Natural killer cell (primary cell): Measurements from ENCODE around the gene HSD3B7. TPM values are rescaled to one million over a fixed set of nuclear protein-coding genes. Genes with fewer than 3 reads are reported as not detected.

Source experiments
- ATAC-seq, 3 donors: fragments of 150-1000 bp in 2 of 3; fragments of 200-7000 bp in 1 of 3; cut with Tn5 transposase; 1 replicate in 1 of 3; 2 replicates in 2 of 3; pipeline ENCODE4 v1.10.0; 2021; ENCODE audit warnings: mild to moderate bottlenecking in 2 of 3, moderate library complexity in 2 of 3
- DNase-seq, 2 donors: peaks; one replicate each; pipeline versions ENCODE4 v3.0.0 to v3.0.0-alpha.2; 2013 to 2021; ENCODE audit warnings: mixed read lengths in 1 of 2
- H3K27ac ChIP-seq: one replicate; pipeline ENCODE4 v1.5.1; 2013; ENCODE audit warnings: mild to moderate bottlenecking, low read length
- H3K27me3 ChIP-seq: one replicate; pipeline ENCODE4 v1.6.1; 2013; ENCODE audit warnings: low read length; ENCODE audit not compliant: control insufficient read depth, insufficient read depth
- H3K36me3 ChIP-seq: one replicate; pipeline ENCODE4 v1.6.1; 2013; ENCODE audit warnings: low read length; ENCODE audit not compliant: control insufficient read depth, insufficient read depth
- H3K4me1 ChIP-seq: one replicate; pipeline ENCODE4 v1.6.1; 2013; ENCODE audit warnings: low read length; ENCODE audit not compliant: control insufficient read depth, insufficient read depth
- H3K4me3 ChIP-seq: one replicate; pipeline ENCODE4 v1.5.1; 2013; ENCODE audit warnings: low read length
- H3K9me3 ChIP-seq: one replicate; pipeline ENCODE4 v1.6.1; 2013; ENCODE audit warnings: low read length; ENCODE audit not compliant: control insufficient read depth, insufficient read depth
- H3K27ac Mint-ChIP-seq, 2 donors: one replicate each; pipeline ENCODE4 v1.8.0; 2022; ENCODE audit warnings: mild to moderate bottlenecking in 2 of 2, mixed read lengths in 2 of 2, moderate library complexity in 1 of 2
- H3K27me3 Mint-ChIP-seq, 2 donors: one replicate each; pipeline ENCODE4 v1.8.0; 2022; ENCODE audit warnings: low read depth in 2 of 2, mixed read lengths in 2 of 2
- H3K36me3 Mint-ChIP-seq: one replicate; pipeline ENCODE4 v1.8.0; 2022; ENCODE audit warnings: mixed read lengths
- H3K4me1 Mint-ChIP-seq, 2 donors: one replicate each; pipeline ENCODE4 v1.8.0; 2022; ENCODE audit warnings: mixed read lengths in 2 of 2
- H3K4me3 Mint-ChIP-seq: one replicate; pipeline ENCODE4 v1.8.0; 2022; ENCODE audit warnings: mild to moderate bottlenecking, moderate library complexity, mixed read lengths
- H3K9me3 Mint-ChIP-seq, 2 donors: one replicate each; pipeline ENCODE4 v1.8.0; 2022; ENCODE audit warnings: mixed read lengths in 2 of 2
- WGBS: methylation state at CpG from one replicate; pipeline ENCODE4 v1.1.7; 2013; ENCODE audit warnings: missing lambda C conversion rate; ENCODE audit not compliant: insufficient coverage; 5-methylcytosine and 5-hydroxymethylcytosine counted together
- intact Hi-C: fragments of 100-400 bp; cut with micrococcal nuclease; formaldehyde crosslinking; loops from one replicate; pipeline ENCODE4 v1.14.2; 2022
- total RNA-seq, 4 donors: library from RNA; stranded (reverse); fragments of 120-200 nt in 1 of 4; gene quantifications; one replicate each; pipeline versions ENCODE4 v1.2.3 to v1.2.4, GENCODE V29; 2013 to 2022
- TF ChIP-seq, protein P1 (sequence below): fragments of 200-600 bp; IDR thresholded peaks from one replicate; pipeline ENCODE4 v1.8.0; 2022; ENCODE audit warnings: antibody characterized with exemption

Gene HSD3B7
- total RNA-seq, 3 donors from 2014 or later (not counting 1 experiment from before 2014, with no cell fraction given): 0.26 to 2.1 (median 0.39) TPM

DNA sequence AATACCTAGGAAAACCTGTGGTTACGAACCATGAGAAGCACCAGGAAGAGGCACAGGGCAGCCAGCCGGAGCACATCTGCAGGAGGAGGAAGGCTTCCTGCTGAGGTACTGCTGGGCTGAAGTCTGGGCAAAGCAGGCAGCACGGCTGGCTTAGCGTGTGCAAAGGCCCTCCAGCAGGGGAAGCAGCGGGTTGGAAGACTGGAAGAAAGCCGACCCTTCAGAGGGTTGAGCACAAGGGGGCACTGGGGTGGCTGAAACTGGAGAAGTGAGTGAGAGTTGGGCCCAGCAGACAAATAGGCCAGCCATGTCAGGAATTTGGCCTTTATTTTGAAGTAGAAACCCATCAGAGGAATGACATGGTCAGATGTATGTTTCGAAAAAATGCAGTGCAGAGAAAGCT is 12.1 kb upstream of the HSD3B7 start:
- Histone ChIP-seq H3K27ac (no peak overlapping the region), H3K9me3 (no peaks in the 10 kb centered on the region), H3K36me3 (peaks cover 64% of the 10 kb centered on the region), H3K4me3 (no peak overlapping the region), H3K4me1 (no peaks in the 10 kb centered on the region), H3K27me3 (no peaks in the 10 kb centered on the region)
- H3K4me1 Mint-ChIP-seq: peaks cover 0 to 23% of the 10 kb centered on the region in 2 donors
- no peaks in the 10 kb centered on the region for H3K9me3 Mint-ChIP-seq
- H3K27ac Mint-ChIP-seq: no peak overlapping the region
- no peaks in the 10 kb centered on the region for H3K27me3 Mint-ChIP-seq
- no peak overlapping the region for H3K4me3 Mint-ChIP-seq
- peaks cover 6% of the 10 kb centered on the region for H3K36me3 Mint-ChIP-seq
- intact Hi-C loops: no loop called here
- no peak for DNase-seq
- TF ChIP-seq, protein P1, sequence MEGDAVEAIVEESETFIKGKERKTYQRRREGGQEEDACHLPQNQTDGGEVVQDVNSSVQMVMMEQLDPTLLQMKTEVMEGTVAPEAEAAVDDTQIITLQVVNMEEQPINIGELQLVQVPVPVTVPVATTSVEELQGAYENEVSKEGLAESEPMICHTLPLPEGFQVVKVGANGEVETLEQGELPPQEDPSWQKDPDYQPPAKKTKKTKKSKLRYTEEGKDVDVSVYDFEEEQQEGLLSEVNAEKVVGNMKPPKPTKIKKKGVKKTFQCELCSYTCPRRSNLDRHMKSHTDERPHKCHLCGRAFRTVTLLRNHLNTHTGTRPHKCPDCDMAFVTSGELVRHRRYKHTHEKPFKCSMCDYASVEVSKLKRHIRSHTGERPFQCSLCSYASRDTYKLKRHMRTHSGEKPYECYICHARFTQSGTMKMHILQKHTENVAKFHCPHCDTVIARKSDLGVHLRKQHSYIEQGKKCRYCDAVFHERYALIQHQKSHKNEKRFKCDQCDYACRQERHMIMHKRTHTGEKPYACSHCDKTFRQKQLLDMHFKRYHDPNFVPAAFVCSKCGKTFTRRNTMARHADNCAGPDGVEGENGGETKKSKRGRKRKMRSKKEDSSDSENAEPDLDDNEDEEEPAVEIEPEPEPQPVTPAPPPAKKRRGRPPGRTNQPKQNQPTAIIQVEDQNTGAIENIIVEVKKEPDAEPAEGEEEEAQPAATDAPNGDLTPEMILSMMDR: no peak
- WGBS: 97% methylated on average over 7 of the region's 7 CpGs
- ATAC-seq: no peak

DNA sequence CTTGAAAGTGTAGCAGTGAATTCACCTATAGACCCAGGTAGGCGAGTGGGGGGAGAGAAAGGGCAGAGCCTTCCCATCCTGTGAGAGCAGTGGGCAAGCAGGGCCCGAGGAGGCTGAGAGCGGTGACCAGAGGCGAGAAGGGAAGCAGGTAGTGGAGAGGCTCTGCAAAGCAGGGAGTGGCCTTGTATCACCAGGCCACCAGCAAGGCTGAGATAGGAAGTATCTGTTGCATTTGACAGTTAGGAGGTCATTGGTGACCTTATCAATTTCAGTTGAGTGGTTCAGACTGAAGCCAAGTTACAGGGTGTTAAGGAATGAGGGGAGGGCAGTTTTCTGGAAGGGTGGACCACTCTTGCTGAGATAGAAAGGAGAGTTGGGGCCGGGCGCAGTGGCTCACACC is 10.7 kb upstream of the HSD3B7 start:
- WGBS: 97% methylated on average over 6 of the region's 6 CpGs

DNA sequence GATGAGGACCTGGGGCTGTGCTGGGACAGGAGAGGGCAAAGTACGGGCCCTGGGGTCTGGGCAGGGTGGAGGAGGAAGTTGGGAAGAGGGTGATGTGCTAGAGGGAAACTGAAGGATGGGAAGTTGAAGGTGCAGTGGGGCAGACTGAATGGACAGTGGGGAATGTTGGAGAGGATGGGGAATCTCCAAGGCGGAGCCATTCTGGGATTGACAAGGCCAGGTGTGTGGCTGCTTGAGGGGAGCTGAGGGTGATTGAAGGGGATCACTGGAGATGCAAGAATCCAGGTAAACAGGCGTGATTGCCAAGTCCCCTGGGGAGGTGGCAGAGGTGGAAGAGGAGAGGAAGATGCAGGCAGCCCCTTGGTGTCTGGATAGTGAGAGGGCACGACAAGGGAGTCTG is 8.5 kb upstream of the HSD3B7 start:
- peaks cover 54% of the 10 kb centered on the region for H3K36me3 ChIP-seq
- H3K4me3 ChIP-seq: no peak overlapping the region
- intact Hi-C loops: no loop called here
- H3K9me3 Mint-ChIP-seq: no peaks in the 10 kb centered on the region
- no peaks in the 10 kb centered on the region for H3K36me3 Mint-ChIP-seq
- H3K4me3 Mint-ChIP-seq: no peak overlapping the region
- peak overlapping the region in 1 of 2 donors; percentile 49 for H3K27ac Mint-ChIP-seq
- H3K27ac ChIP-seq: no peak overlapping the region
- no peaks in the 10 kb centered on the region for H3K4me1 ChIP-seq
- H3K9me3 ChIP-seq: no peaks in the 10 kb centered on the region
- 96% methylated on average over 4 of the region's 4 CpGs for WGBS
- ATAC-seq (no peak), DNase-seq (no peak)
- H3K27me3 ChIP-seq: no peaks in the 10 kb centered on the region
- TF ChIP-seq, protein P1: no peak
- H3K27me3 Mint-ChIP-seq: no peaks in the 10 kb centered on the region
- H3K4me1 Mint-ChIP-seq: peaks cover 0 to 28% of the 10 kb centered on the region in 2 donors

More for the DNA sequence above, 10.7 kb upstream of the HSD3B7 start:
- H3K9me3 ChIP-seq: no peaks in the 10 kb centered on the region
- Mint-ChIP-seq H3K9me3 (no peaks in the 10 kb centered on the region), H3K27ac (peak overlapping the region in 1 of 2 donors; percentile 0), H3K4me3 (no peak overlapping the region), H3K36me3 (peaks cover 6% of the 10 kb centered on the region), H3K27me3 (no peaks in the 10 kb centered on the region), H3K4me1 (peaks cover 0 to 23% of the 10 kb centered on the region in 2 donors)
- no peaks in the 10 kb centered on the region for H3K27me3 ChIP-seq
- no peak overlapping the region for H3K4me3 ChIP-seq
- H3K27ac ChIP-seq: no peak overlapping the region
- TF ChIP-seq, protein P1: no peak
- no peak for ATAC-seq
- H3K4me1 ChIP-seq: no peaks in the 10 kb centered on the region
- no peak for DNase-seq
- intact Hi-C loops: no loop called here
- peaks cover 58% of the 10 kb centered on the region for H3K36me3 ChIP-seq

DNA sequence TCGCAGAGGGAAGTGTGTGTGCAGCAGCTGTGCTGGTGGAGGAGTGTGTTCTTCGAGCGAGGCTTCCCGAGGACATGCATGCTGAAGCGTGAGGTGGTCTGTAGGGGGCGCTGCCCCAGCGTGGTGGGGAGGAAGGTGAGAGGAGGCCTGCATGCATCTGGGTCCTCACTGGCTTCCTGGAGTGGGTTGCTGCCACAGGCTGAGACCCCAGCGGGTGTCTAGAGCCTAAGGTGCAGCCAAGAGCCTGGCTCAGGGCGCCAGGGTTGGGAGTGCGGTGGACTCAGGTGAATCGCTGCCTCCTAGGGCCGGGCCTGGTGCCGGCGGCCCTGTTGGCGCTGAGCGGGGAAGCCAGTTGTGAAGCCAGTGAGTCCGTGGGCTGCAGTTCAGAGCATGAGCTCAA is 7.5 kb upstream of the HSD3B7 start:
- intact Hi-C loops: no loop called here
- Mint-ChIP-seq H3K27ac (peak overlapping the region in 1 of 2 donors; percentile 60), H3K4me1 (peaks cover 0 to 30% of the 10 kb centered on the region in 2 donors), H3K4me3 (no peak overlapping the region), H3K9me3 (no peaks in the 10 kb centered on the region), H3K36me3 (no peaks in the 10 kb centered on the region), H3K27me3 (no peaks in the 10 kb centered on the region)
- WGBS: 91% methylated on average over 17 of the region's 17 CpGs
- no peaks in the 10 kb centered on the region for H3K27me3 ChIP-seq
- ATAC-seq (peak in 1 of 3 donors; percentile 29), DNase-seq (peak in 1 of 2 donors; percentile 44)
- no peaks in the 10 kb centered on the region for H3K4me1 ChIP-seq
- H3K36me3 ChIP-seq: peaks cover 46% of the 10 kb centered on the region
- H3K27ac ChIP-seq: no peak overlapping the region
- H3K9me3 ChIP-seq: no peaks in the 10 kb centered on the region
- no peak overlapping the region for H3K4me3 ChIP-seq
- TF ChIP-seq, protein P1: peak; percentile 14
